Left ventricle myocardium inferior (tissue), 1 donor: ENCODE measurements around the gene MAP1LC3A. TPM values are rescaled to one million over a fixed set of nuclear protein-coding genes. Genes with fewer than 3 reads are reported as not detected.
"Not testable (repeated sequence)": the region's sequence is repeated elsewhere in the genome, so short reads cannot be mapped to it uniquely, and the experiment has no call there.

Experiments used
- DNase-seq: peaks from one replicate; pipeline ENCODE4 v3.0.0-alpha.2; 2020
- H3K27ac ChIP-seq: fragments of 200-600 bp; replicated peaks from 2 replicates; pipeline ENCODE4 v1.8.0; 2021
- H3K27me3 ChIP-seq: fragments of 200-600 bp; 2 replicates; pipeline ENCODE4 v1.8.0; 2021; ENCODE audit warnings: low read depth
- H3K36me3 ChIP-seq: fragments of 200-600 bp; 2 replicates; pipeline ENCODE4 v1.8.0; 2021
- H3K4me1 ChIP-seq: fragments of 200-600 bp; 2 replicates; pipeline ENCODE4 v1.8.0; 2021
- H3K4me3 ChIP-seq: fragments of 200-600 bp; 2 replicates; pipeline ENCODE4 v1.8.0; 2021; ENCODE audit warnings: mild to moderate bottlenecking, moderate library complexity
- H3K9me3 ChIP-seq: fragments of 200-600 bp; replicated peaks from 2 replicates; pipeline ENCODE4 v1.8.0; 2021
- CTCF ChIP-seq: fragments of 200-600 bp; IDR thresholded peaks from 2 replicates; pipeline ENCODE4 v1.8.0; 2021; ENCODE audit warnings: antibody characterized with exemption, mild to moderate bottlenecking, borderline replicate concordance
- intact Hi-C: fragments of 100-400 bp; cut with micrococcal nuclease; formaldehyde crosslinking; loops from one replicate; pipeline ENCODE4 v1.11.0; 2022
- total RNA-seq: library from RNA; stranded (reverse); fragmentation: NEBNext Ultra II Directional; extraction: Animal tissue kit (Norgen Biotek cat#: 25700); gene quantifications from one replicate; pipeline ENCODE4 v1.2.1, GENCODE V29; 2021
- donor health status: DM: no; HTN: yes; CAD: no; lungs with severe emphysema.

Gene MAP1LC3A
- total RNA-seq, 1 donor from 2014 or later = 110 TPM

- TF ChIP-seq CTCF = no peak
- intact Hi-C loops = no loop called here
- Histone ChIP-seq H3K27ac (peak overlapping the region; percentile 97), H3K4me3 (peak overlapping the region; percentile 87), H3K27me3 (no peaks in the 10 kb centered on the region), H3K9me3 (no peaks in the 10 kb centered on the region), H3K4me1 (peaks cover 74% of the 10 kb centered on the region), H3K36me3 (peaks cover 13% of the 10 kb centered on the region)
- DNase-seq = no peak
These were observed 43.5 kb upstream of the MAP1LC3A start for GRCh38 chr20:34514897-34515483.

DNA sequence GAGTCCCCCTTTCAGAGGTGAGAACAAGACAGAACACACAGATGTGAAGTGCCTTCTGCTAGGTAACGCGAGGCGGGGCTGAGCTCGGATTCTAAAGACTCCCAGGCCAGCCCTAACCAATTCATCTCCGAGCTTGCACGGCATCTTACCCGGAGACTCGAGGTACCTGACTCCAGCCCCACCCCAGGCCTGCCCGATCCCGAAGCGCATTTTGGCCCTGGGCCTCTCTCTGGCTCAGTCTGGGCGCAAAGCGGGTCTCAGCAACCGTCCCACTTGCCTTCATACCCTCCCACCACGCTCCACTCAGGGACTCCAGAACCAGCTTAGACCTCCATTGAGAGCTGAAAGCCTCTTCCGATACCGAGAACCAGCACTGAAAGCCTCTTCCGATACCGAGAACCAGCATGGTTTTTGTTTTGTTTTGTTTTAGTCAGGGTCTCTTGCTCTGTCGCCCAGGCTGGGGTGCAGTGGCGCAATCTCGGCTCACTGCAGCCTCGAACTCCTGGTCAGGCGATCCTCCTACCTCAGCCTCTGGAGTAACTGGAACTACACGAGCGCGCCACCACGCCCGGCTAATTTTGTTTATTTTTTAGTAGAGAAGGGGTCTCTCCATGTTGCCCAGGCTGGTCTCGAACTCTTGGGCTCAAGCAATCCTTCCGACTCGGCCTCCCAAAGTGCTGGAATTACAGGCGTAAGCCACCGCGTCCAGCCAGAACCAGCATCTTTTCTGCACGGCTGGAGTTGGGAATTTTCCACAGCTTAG lies 42.9 kb upstream of the MAP1LC3A start:
- peak overlapping the region; percentile 97 for H3K27ac ChIP-seq
- H3K27me3 ChIP-seq = no peaks in the 10 kb centered on the region
- intact Hi-C loops = no loop called here
- H3K4me3 ChIP-seq = peak overlapping the region; percentile 87
- peaks cover 11% of the 10 kb centered on the region for H3K36me3 ChIP-seq
- peak; percentile 30 for DNase-seq
- TF ChIP-seq CTCF = no peak
- H3K4me1 ChIP-seq = peaks cover 79% of the 10 kb centered on the region
- no peaks in the 10 kb centered on the region for H3K9me3 ChIP-seq

GRCh38 chr20:34516247-34517113 lies 42.0 kb upstream of the MAP1LC3A start, which contains the start of gene DYNLRB1:
DYNLRB1 (plus strand) TSS chr20:34516422; CDS start chr20:34516459, 37 bp downstream.
- no peaks in the 10 kb centered on the region for H3K27me3 ChIP-seq
- H3K9me3 ChIP-seq = no peaks in the 10 kb centered on the region
- peak within 1 kb of the TSS; percentile 97 for H3K27ac ChIP-seq
- intact Hi-C loops = no loop called here
- peak within 1 kb of the TSS; percentile 87 for H3K4me3 ChIP-seq
- H3K4me1 ChIP-seq = peaks cover 84% of the 10 kb centered on the region
- DNase-seq = peak; percentile 97
- peaks cover 4% of the 10 kb centered on the region for H3K36me3 ChIP-seq
- no peak for TF ChIP-seq CTCF

DNA sequence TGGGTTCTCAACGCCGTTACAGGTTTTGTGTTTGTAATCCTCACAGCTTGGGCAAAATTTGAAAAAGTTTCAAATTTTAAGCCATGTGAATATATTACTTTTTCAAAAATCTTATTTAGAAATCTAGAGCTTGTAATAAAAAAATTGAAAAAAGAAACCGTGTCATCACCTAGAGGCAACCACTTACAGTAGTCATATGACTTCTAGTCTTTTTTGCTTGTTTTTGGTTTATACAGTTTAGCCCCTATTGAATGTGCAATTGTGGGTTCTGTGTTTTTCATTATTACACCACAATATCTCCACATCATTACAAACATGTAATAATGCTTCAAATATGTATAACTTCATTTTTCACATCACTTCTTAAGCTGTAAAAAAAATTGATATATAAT lies 41.4 kb upstream of the MAP1LC3A start:
- H3K36me3 ChIP-seq = no peaks in the 10 kb centered on the region
- no peak for TF ChIP-seq CTCF
- no peaks in the 10 kb centered on the region for H3K9me3 ChIP-seq
- H3K27ac ChIP-seq = peak overlapping the region; percentile 97
- H3K4me3 ChIP-seq = peak overlapping the region; percentile 87
- intact Hi-C loops = no loop called here
- no peaks in the 10 kb centered on the region for H3K27me3 ChIP-seq
- no peak for DNase-seq
- peaks cover 88% of the 10 kb centered on the region for H3K4me1 ChIP-seq

DNA sequence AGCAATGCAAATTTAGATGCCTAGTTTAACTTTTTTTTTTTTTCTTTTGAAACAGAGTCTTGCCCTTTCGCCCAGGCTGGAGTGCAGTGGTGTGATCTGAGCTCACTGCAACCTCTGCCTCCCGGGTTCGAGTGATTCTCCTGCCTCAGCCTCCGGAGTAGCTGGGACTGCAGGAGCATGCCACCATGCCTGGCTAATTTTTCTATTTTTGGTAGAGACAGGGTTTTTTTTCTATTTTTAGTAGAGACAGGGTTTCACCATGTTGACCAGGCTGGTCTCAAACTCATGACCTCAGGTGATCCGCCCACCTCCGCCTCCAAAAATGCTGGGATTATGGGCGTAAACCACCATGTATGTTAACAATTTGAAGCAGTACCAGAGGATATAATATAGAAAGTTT lies 39.7 kb upstream of the MAP1LC3A start:
- DNase-seq, intact Hi-C loops, H3K36me3 ChIP-seq, H3K4me3 ChIP-seq, H3K9me3 ChIP-seq, H3K27me3 ChIP-seq, H3K27ac ChIP-seq: not testable (repeated sequence)
- H3K4me1 ChIP-seq = peaks cover 89% of the 10 kb centered on the region

DNA sequence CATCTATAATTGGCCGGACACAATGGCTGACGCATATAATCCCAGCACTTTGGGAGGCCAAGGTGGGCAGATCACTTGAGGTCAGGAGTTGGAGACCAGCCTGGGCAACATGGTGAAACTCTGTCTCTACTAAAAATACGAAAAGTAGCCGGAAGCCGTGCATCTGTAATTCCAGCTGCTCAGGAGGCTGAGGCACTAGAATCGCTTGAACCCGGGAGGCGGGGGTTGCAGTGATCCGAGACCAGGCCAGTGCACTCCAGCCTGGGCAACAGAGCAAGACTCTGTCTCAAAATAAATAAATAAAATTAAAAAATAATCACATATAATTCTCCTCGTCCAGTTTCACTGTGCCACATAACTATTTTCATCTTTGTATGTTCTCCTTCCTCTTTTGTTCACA lies 38.7 kb upstream of the MAP1LC3A start:
- H3K36me3 ChIP-seq, H3K9me3 ChIP-seq, intact Hi-C loops, H3K4me3 ChIP-seq, DNase-seq, H3K27ac ChIP-seq, H3K27me3 ChIP-seq: not testable (repeated sequence)
- peaks cover 89% of the 10 kb centered on the region for H3K4me1 ChIP-seq
